Stomach (tissue), 9 donors: ENCODE results near the gene GRIP1. TPM values are rescaled to one million over a fixed set of nuclear protein-coding genes. Genes with fewer than 3 reads are reported as not detected.

Source experiments
- DNase-seq, 2 donors: peaks; one replicate each; pipeline versions ENCODE4 v3.0.0 to v3.0.0-alpha.2; 2013 to 2019
- H3K27ac ChIP-seq, 5 donors: fragments of 200-600 bp in 4 of 5; sonication (generic) in 4 of 5; one replicate each; pipeline ENCODE4 v1.5.1; 2013 to 2019; ENCODE audit warnings: mild to moderate bottlenecking in 1 of 5, moderate library complexity in 1 of 5
- H3K27me3 ChIP-seq, 3 donors: fragments of 200-600 bp; sonication (generic); one replicate each; pipeline ENCODE4 v1.5.1; 2017 to 2019; ENCODE audit warnings: mixed run types in 1 of 3
- H3K36me3 ChIP-seq, 4 donors: fragments of 200-600 bp; sonication (generic); 1 replicate in 3 of 4; 2 replicates in 1 of 4; pipeline ENCODE4 v1.5.1; 2016 to 2019
- H3K4me1 ChIP-seq, 4 donors: fragments of 200-600 bp; sonication (generic); one replicate each; pipeline ENCODE4 v1.5.1; 2016 to 2019
- H3K4me3 ChIP-seq, 4 donors: fragments of 200-600 bp; sonication (generic) in 3 of 4; one replicate each; pipeline ENCODE4 v1.5.1; 2016 to 2019; ENCODE audit warnings: mild to moderate bottlenecking in 1 of 4
- H3K9me3 ChIP-seq, 4 donors: fragments of 200-600 bp; sonication (generic); one replicate each; pipeline ENCODE4 v1.5.1; 2016 to 2019
- EP300 ChIP-seq: sonication (generic); formaldehyde crosslinking; IDR thresholded peaks from one replicate; pipeline ENCODE4 v1.6.1; 2017; ENCODE audit warnings: antibody characterized with exemption
- POLR2A ChIP-seq, 4 donors: fragments of 450-650 bp; IDR thresholded peaks; one replicate each; pipeline ENCODE4 v1.6.1; 2016; ENCODE audit warnings: antibody characterized with exemption in 4 of 4, control low read depth in 2 of 4, mild to moderate bottlenecking in 1 of 4, moderate library complexity in 1 of 4
- POLR2AphosphoS5 ChIP-seq, 3 donors: sonication (generic); formaldehyde crosslinking; IDR thresholded peaks; one replicate each; pipeline ENCODE4 v1.6.1; 2016; ENCODE audit warnings: antibody characterized with exemption in 3 of 3
- WGBS, 5 donors: extraction: QIAGEN DNeasy Blood & Tissue Kit in 3 of 5; methylation state at CpG; one replicate each; pipeline versions ENCODE4 v1.1.5 to v1.1.7; 2013 to 2018; 5-methylcytosine and 5-hydroxymethylcytosine counted together
- intact Hi-C: fragments of 100-400 bp; cut with DNase I; formaldehyde crosslinking; loops from one replicate; pipeline ENCODE4 v1.15.1; 2023; ENCODE audit warnings: low total_unique reads
- polyA plus RNA-seq, 3 donors: library from polyadenylated mRNA; stranded (reverse); fragments of 200-250 nt; gene quantifications; one replicate each; pipeline ENCODE4 v1.2.3, GENCODE V29; 2013
- total RNA-seq, 5 donors: library from RNA; depleted of rRNA; stranded (reverse); fragments of >200 nt; gene quantifications; one replicate each; pipeline versions ENCODE4 v1.1.0 to v1.2.3, GENCODE V29; 2014 to 2016
- TF ChIP-seq, protein P1 (sequence below), 7 experiments: fragments of 450-650 bp in 4 of 7; fragments of 200-600 bp in 3 of 7; sonication (generic) in 3 of 7; IDR thresholded peaks; one replicate each; pipeline ENCODE4 v1.5.1; 2016 to 2019; ENCODE audit warnings: antibody characterized with exemption in 7 of 7, control low read depth in 2 of 7, mild to moderate bottlenecking in 1 of 7
- donor health status: healthy with polysubstance abuse.
- donor health status: Bipolar disorder and iron deficiency.
- donor health status: healthy.

The GRIP1 gene
- total and polyA plus RNA-seq, 8 donors: 0.31 to 8.8 (median 4.4) TPM; not detected in 1

DNA sequence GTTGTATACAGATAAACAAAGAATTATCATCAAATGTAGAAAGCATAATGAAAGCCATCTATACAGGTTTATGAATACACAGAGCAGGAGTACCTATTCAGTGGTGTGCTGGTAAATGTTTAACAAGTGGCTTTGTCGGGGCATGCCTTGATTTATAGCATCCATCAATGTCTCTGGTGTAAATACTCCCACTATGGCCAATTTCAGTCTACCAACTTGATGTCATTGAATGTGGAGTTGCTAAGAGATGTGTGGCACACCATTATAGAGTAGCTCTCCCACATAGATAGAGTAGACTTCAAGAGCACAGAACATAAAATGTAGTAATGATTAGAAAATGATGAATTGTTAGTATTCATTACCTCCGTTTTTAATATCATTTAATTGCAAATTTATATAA, 9.3 kb downstream of the GRIP1 start:
- Histone ChIP-seq H3K9me3 (no peaks in the 10 kb centered on the region), H3K36me3 (no peaks in the 10 kb centered on the region), H3K4me3 (no peak overlapping the region), H3K27me3 (no peaks in the 10 kb centered on the region), H3K27ac (no peak overlapping the region), H3K4me1 (no peaks in the 10 kb centered on the region)
- no peak for TF ChIP-seq POLR2AphosphoS5 (IDR thresholded peaks at IDR 0.05)
- TF ChIP-seq POLR2A (IDR thresholded peaks at IDR 0.05): no peak
- TF ChIP-seq, protein P1, sequence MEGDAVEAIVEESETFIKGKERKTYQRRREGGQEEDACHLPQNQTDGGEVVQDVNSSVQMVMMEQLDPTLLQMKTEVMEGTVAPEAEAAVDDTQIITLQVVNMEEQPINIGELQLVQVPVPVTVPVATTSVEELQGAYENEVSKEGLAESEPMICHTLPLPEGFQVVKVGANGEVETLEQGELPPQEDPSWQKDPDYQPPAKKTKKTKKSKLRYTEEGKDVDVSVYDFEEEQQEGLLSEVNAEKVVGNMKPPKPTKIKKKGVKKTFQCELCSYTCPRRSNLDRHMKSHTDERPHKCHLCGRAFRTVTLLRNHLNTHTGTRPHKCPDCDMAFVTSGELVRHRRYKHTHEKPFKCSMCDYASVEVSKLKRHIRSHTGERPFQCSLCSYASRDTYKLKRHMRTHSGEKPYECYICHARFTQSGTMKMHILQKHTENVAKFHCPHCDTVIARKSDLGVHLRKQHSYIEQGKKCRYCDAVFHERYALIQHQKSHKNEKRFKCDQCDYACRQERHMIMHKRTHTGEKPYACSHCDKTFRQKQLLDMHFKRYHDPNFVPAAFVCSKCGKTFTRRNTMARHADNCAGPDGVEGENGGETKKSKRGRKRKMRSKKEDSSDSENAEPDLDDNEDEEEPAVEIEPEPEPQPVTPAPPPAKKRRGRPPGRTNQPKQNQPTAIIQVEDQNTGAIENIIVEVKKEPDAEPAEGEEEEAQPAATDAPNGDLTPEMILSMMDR (IDR thresholded peaks at IDR 0.05): no peak
- no peak for TF ChIP-seq EP300
- no peak for DNase-seq
- intact Hi-C loops: no loop called here
- 70 to 82% (median 74%) methylated on average over 2 of the region's 2 CpGs for WGBS, 5 donors

DNA sequence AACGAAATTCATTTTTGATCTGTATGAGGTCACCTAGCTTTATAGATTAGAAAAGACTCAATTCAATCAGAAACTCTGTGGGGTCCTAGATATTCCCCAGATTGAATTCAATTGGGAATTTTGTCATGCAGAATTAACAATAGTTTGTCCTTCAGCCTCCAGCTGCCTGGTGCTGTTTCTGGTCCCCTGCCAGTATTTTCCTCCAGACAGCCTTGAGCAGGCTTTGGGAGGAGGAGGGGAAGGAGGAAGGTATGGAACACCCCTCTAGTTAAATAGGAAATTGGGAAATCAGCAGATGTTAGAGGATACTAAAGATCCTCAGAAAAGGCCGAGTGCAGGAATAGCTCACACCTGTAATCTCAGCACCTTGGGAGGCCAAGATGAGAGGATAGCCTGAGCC, 10.6 kb downstream of the GRIP1 start:
- no peak overlapping the region for H3K27ac ChIP-seq
- no peaks in the 10 kb centered on the region for H3K36me3 ChIP-seq
- intact Hi-C loops: no loop called here
- peaks cover 0 to 5% (median 0%) of the 10 kb centered on the region in 4 donors for H3K4me1 ChIP-seq
- H3K27me3 ChIP-seq: no peaks in the 10 kb centered on the region
- H3K9me3 ChIP-seq: no peaks in the 10 kb centered on the region
- TF ChIP-seq POLR2A (IDR thresholded peaks at IDR 0.05) (no peak), EP300 (no peak), POLR2AphosphoS5 (IDR thresholded peaks at IDR 0.05) (no peak)
- TF ChIP-seq, protein P1 (IDR thresholded peaks at IDR 0.05): no peak
- DNase-seq: peak in 1 of 2 donors; percentile 32
- 45 to 71% (median 62%) methylated on average over 2 of the region's 2 CpGs for WGBS, 5 donors
- H3K4me3 ChIP-seq: no peak overlapping the region

DNA sequence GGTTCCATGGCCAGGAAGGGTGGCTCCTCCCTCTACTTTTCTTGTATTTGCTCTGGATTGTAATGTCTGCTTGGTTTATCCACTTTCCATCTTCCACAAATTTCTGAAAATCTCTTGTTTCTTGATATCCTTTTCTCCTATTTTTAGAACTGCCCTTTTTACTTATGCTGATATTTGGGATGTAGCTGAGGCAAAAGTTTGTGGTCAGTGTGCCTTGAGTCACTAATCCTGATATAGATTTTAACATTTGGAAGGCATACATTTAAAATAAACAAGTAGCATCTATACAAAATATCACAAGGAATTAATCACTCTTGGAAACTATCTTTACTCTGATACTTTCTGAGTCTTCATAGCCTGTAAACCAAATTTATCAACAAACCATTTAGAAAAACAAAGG, 11.0 kb downstream of the GRIP1 start:
- Histone ChIP-seq H3K27ac (no peak overlapping the region), H3K36me3 (no peaks in the 10 kb centered on the region), H3K9me3 (no peaks in the 10 kb centered on the region), H3K4me1 (peaks cover 0 to 10% (median 2%) of the 10 kb centered on the region in 4 donors), H3K27me3 (no peaks in the 10 kb centered on the region), H3K4me3 (no peak overlapping the region)
- intact Hi-C loops: no loop called here
- no peak for TF ChIP-seq POLR2AphosphoS5 (IDR thresholded peaks at IDR 0.05)
- TF ChIP-seq, protein P1 (IDR thresholded peaks at IDR 0.05): no peak
- no peak for TF ChIP-seq POLR2A (IDR thresholded peaks at IDR 0.05)
- TF ChIP-seq EP300: no peak
- DNase-seq: no peak

DNA sequence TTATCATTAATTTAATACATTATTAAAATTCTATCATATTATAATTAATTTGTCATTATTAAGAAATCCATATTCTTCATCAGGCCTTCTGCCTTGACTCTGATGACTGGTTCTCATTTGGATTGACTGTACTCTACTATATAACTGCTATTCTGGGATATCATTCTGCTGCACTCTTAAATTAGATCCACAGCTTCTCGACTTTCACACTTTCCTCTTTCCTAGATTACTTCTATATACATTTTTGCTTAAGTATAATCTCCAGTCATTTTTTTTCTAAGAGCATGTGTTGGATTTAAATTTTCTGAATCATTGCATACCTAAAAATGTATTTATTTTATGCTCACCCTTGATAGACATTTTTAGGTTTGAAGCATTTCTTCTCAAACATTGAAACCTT, 12.4 kb downstream of the GRIP1 start:
- no peak for TF ChIP-seq EP300
- TF ChIP-seq POLR2A (IDR thresholded peaks at IDR 0.05): no peak
- TF ChIP-seq POLR2AphosphoS5 (IDR thresholded peaks at IDR 0.05): no peak
- TF ChIP-seq, protein P1 (IDR thresholded peaks at IDR 0.05): no peak
- H3K27me3 ChIP-seq: no peaks in the 10 kb centered on the region
- WGBS, 5 donors: 78 to 91% (median 85%) methylated on average over 1 of the region's 1 CpG
- peaks cover 0 to 15% (median 6%) of the 10 kb centered on the region in 4 donors for H3K4me1 ChIP-seq
- no peak for DNase-seq
- H3K4me3 ChIP-seq: no peak overlapping the region
- no peaks in the 10 kb centered on the region for H3K9me3 ChIP-seq
- H3K27ac ChIP-seq: no peak overlapping the region
- no peaks in the 10 kb centered on the region for H3K36me3 ChIP-seq
- intact Hi-C loops: no loop called here
